GM19035 (cell line): ENCODE results near the gene DPYD.

Experiments used
- ATAC-seq: cut with Tn5 transposase; IDR thresholded peaks from one replicate; pipeline ENCODE4 v1.9.1; 2021; ENCODE audit not compliant: unreplicated experiment

Gene DPYD

GRCh38 chr1:97461782-97462181, 459.1 kb downstream of the DPYD start:
- peak; percentile 88 for ATAC-seq

- no peak for ATAC-seq
Measured at GRCh38 chr1:97457446-97458089, 463.3 kb downstream of the DPYD start.

- ATAC-seq = no peak
Measured at GRCh38 chr1:97451944-97452343, 468.9 kb downstream of the DPYD start.

GRCh38 chr1:97451046-97451826, 469.6 kb downstream of the DPYD start:
- no peak for ATAC-seq

GRCh38 chr1:97441966-97442365, 478.9 kb downstream of the DPYD start:
- no peak for ATAC-seq

- ATAC-seq = no peak
Measured at GRCh38 chr1:97433824-97434177, 487.0 kb downstream of the DPYD start.

- ATAC-seq = no peak
Measured at GRCh38 chr1:97433094-97433823, 487.6 kb downstream of the DPYD start.

GRCh38 chr1:97427371-97427770, 493.5 kb downstream of the DPYD start:
- ATAC-seq = no peak

- no peak for ATAC-seq
Measured at GRCh38 chr1:97424209-97424608, 496.6 kb downstream of the DPYD start.

- no peak for ATAC-seq
Measured at GRCh38 chr1:97423403-97423802, 497.4 kb downstream of the DPYD start.

GRCh38 chr1:97417661-97418060, 503.2 kb downstream of the DPYD start:
- no peak for ATAC-seq

- no peak for ATAC-seq
Measured at GRCh38 chr1:97414682-97415312, 506.0 kb downstream of the DPYD start.

GRCh38 chr1:97412737-97413136, 508.1 kb downstream of the DPYD start:
- no peak for ATAC-seq

- ATAC-seq = no peak
Measured at GRCh38 chr1:97412166-97412565, 508.7 kb downstream of the DPYD start.

- no peak for ATAC-seq
Measured at GRCh38 chr1:97396463-97396862, 524.4 kb downstream of the DPYD start.

GRCh38 chr1:97392701-97393100, 528.1 kb downstream of the DPYD start:
- ATAC-seq = no peak

GRCh38 chr1:97385536-97386277, 535.1 kb downstream of the DPYD start:
- no peak for ATAC-seq

- ATAC-seq = no peak
Measured at GRCh38 chr1:97384294-97384968, 536.4 kb downstream of the DPYD start.

GRCh38 chr1:97383797-97384196, 537.0 kb downstream of the DPYD start:
- ATAC-seq = no peak

- no peak for ATAC-seq
Measured at GRCh38 chr1:97382206-97382605, 538.6 kb downstream of the DPYD start.
